ENCODE measurements around the gene CHD5.

Gene CHD5

DNA sequence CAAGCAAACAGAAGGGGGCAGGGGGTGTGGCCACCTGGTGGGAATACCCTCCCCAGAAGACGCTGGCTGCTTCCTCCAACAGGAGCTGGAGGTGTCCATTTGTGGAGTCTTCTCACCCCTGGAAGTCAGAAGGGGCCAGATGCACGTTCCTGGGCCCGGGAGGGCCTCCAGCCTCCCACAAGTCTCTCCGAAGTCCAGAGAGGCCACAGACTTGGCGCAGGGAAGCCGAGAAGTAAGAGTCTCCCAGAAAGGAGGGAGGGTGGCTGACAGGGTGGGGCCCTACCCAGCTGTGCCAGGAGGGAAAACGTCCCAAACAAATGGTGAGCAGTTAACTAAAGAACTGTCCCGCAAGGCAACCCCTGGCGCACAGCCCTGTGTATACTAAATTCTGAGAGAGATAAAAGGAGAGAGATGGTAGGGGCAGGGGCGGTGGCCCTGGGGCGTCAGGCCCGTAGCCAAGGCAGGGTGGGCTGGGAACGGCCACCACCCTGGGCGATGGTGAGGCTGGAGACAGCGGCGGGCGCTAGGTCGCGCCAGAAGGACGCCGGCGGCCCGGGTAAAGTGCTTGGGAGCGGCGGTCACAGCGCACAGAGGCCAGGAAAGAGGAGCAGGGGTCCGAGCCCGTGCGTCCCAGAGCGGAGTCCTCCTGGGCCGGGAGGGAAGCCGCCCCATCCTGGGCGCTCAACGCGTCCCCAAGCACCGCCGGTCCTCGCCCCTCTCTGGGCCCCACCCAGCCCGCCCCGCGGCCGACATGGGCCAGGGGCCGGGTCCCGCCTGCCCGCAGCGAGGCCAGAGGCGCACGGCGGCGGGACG lies 1.2 kb downstream of the CHD5 start:
- no peak for DNase-seq (ENCODE audit: extremely low read depth, insufficient read length)
- TF ChIP-seq CTCF (IDR thresholded peaks at IDR 0.05; ENCODE audit: insufficient read depth, low read length, poor library complexity, severe bottlenecking), result no peak
- Histone ChIP-seq H3K36me3 (ENCODE audit: control insufficient read depth, insufficient read depth, low read length) (no peaks in the 10 kb centered on the region), H3K4me3 (replicated peaks; ENCODE audit: low read depth, low read length) (no peak overlapping the region), H3K27me3 (replicated peaks; ENCODE audit: control insufficient read depth, insufficient read depth, low read length) (peaks cover 5% of the 10 kb centered on the region)

- H3K4me3 ChIP-seq (replicated peaks; ENCODE audit: low read depth, low read length), result no peak overlapping the region
- no peaks in the 10 kb centered on the region for H3K36me3 ChIP-seq (ENCODE audit: control insufficient read depth, insufficient read depth, low read length)
- TF ChIP-seq CTCF (IDR thresholded peaks at IDR 0.05; ENCODE audit: insufficient read depth, low read length, poor library complexity, severe bottlenecking), result no peak
- no peak for DNase-seq (ENCODE audit: extremely low read depth, insufficient read length)
- H3K27me3 ChIP-seq (replicated peaks; ENCODE audit: control insufficient read depth, insufficient read depth, low read length), result peaks cover 5% of the 10 kb centered on the region
Observed at GRCh38 chr1:6177681-6178380, 2.3 kb downstream of the CHD5 start.

- no peak for TF ChIP-seq CTCF (IDR thresholded peaks at IDR 0.05; ENCODE audit: insufficient read depth, low read length, poor library complexity, severe bottlenecking)
- Histone ChIP-seq H3K36me3 (ENCODE audit: control insufficient read depth, insufficient read depth, low read length) (no peaks in the 10 kb centered on the region), H3K27me3 (replicated peaks; ENCODE audit: control insufficient read depth, insufficient read depth, low read length) (peaks cover 5% of the 10 kb centered on the region), H3K4me3 (replicated peaks; ENCODE audit: low read depth, low read length) (no peak overlapping the region)
- no peak for DNase-seq (ENCODE audit: extremely low read depth, insufficient read length)
Observed at GRCh38 chr1:6176779-6177178, 3.3 kb downstream of the CHD5 start.

GRCh38 chr1:6175411-6175828 lies 4.7 kb downstream of the CHD5 start:
- no peaks in the 10 kb centered on the region for H3K36me3 ChIP-seq (ENCODE audit: control insufficient read depth, insufficient read depth, low read length)
- TF ChIP-seq CTCF (IDR thresholded peaks at IDR 0.05; ENCODE audit: insufficient read depth, low read length, poor library complexity, severe bottlenecking), result no peak
- no peak for DNase-seq (ENCODE audit: extremely low read depth, insufficient read length)
- no peak overlapping the region for H3K4me3 ChIP-seq (replicated peaks; ENCODE audit: low read depth, low read length)
- H3K27me3 ChIP-seq (replicated peaks; ENCODE audit: control insufficient read depth, insufficient read depth, low read length), result peaks cover 5% of the 10 kb centered on the region

GRCh38 chr1:6174621-6175410 lies 5.3 kb downstream of the CHD5 start:
- Histone ChIP-seq H3K4me3 (replicated peaks; ENCODE audit: low read depth, low read length) (no peak overlapping the region), H3K36me3 (ENCODE audit: control insufficient read depth, insufficient read depth, low read length) (no peaks in the 10 kb centered on the region), H3K27me3 (replicated peaks; ENCODE audit: control insufficient read depth, insufficient read depth, low read length) (peaks cover 5% of the 10 kb centered on the region)
- no peak for TF ChIP-seq CTCF (IDR thresholded peaks at IDR 0.05; ENCODE audit: insufficient read depth, low read length, poor library complexity, severe bottlenecking)
- DNase-seq (ENCODE audit: extremely low read depth, insufficient read length), result no peak
